ENCODE measurements around the gene TMEM179. TPM values are rescaled to one million over a fixed set of nuclear protein-coding genes. Genes with fewer than 3 reads are reported as not detected.
"Not testable (repeated sequence)": the region's sequence is repeated elsewhere in the genome, so short reads cannot be mapped to it uniquely, and the experiment has no call there.

TMEM179 gene
- total RNA-seq (under 1 TPM in 1 of 2 donors, not detected in 1; 0.73 TPM), polyA plus RNA-seq (ENCODE audit: insufficient read length in 6 of 6) (1 to 10 TPM; 1.1 to 2.0 (median 1.8) TPM)
- long read RNA-seq, donor 1, result 0 reads
- long read RNA-seq, donor 2, result 0 reads
- long read RNA-seq, donor 3, partial matches to known transcripts, result 0 of 1 reads
- long read RNA-seq, donor 3, other reads (novel, unspliced or antisense), result 0 of 1 reads
- long read RNA-seq, donor 4, result 0 reads
- long read RNA-seq, donor 5, result 0 reads
- long read RNA-seq, donor 6, partial matches to known transcripts, result 0 of 1 reads
- long read RNA-seq, donor 6, other reads (novel, unspliced or antisense), result 0 of 1 reads
- long read RNA-seq, donor 7, result 0 reads
- long read RNA-seq, donor 8, partial matches to known transcripts, result 0 of 2 reads
- long read RNA-seq, donor 8, other reads (novel, unspliced or antisense), result 0 of 2 reads
- long read RNA-seq, donor 9, result 0 reads
- long read RNA-seq, donor 10, result 0 reads
- long read RNA-seq, donor 11, result 0 reads
- long read RNA-seq, donor 12, partial matches to known transcripts, result 0 of 1 reads
- long read RNA-seq, donor 12, other reads (novel, unspliced or antisense), result 0 of 1 reads

GRCh38 chr14:104604458-104605449, at the start of gene TMEM179:
Gene TMEM179, minus strand, starts transcription at chr14:104604772. Its CDS starts 31 bp downstream, at chr14:104604741.
- DNase-seq (peak; percentile 19 to 75 (median 64)), ATAC-seq (peak; percentile 84)
- TF ChIP-seq CTCF (IDR thresholded peaks at IDR 0.05), result no peak
- Histone ChIP-seq H3K4me1 (peaks cover 3 to 5% of the 10 kb centered on the region in 2 donors), H3K4me3 (no peak within 1 kb of the TSS), H3K27ac (no peak within 1 kb of the TSS), H3K36me3 (no peaks in the 10 kb centered on the region), H3K9me3 (no peaks in the 10 kb centered on the region), H3K27me3 (peaks cover 32 to 77% of the 10 kb centered on the region in 2 donors)
- intact Hi-C loops (cut with DNase I), result no loop called here

- peaks cover 0 to 10% of the 10 kb centered on the region in 2 donors for H3K9me3 ChIP-seq
- ATAC-seq (no peak), DNase-seq (no peak)
- intact Hi-C loops (cut with DNase I), result loop anchor here in 1 of 2 donors (10.0 kb wide), 1 partner anchor 51 kb away; no protein-coding TSS in a partner anchor
- TF ChIP-seq CTCF (IDR thresholded peaks at IDR 0.05), result no peak
- H3K36me3 ChIP-seq, result no peaks in the 10 kb centered on the region
- H3K4me1 ChIP-seq, result peaks cover 0 to 10% of the 10 kb centered on the region in 2 donors
- H3K27ac ChIP-seq, result no peak overlapping the region
- H3K4me3 ChIP-seq, result no peak overlapping the region
- peaks cover 0 to 8% of the 10 kb centered on the region in 2 donors for H3K27me3 ChIP-seq
Measured at GRCh38 chr14:104654119-104654518, 49.5 kb upstream of the TMEM179 start.

GRCh38 chr14:104653130-104653920, 48.8 kb upstream of the TMEM179 start:
- ATAC-seq, H3K4me3 ChIP-seq, DNase-seq, H3K9me3 ChIP-seq, H3K27ac ChIP-seq, H3K36me3 ChIP-seq, H3K27me3 ChIP-seq: not testable (repeated sequence)
- intact Hi-C loops (cut with DNase I), result loop anchor here in 1 of 2 donors (10.0 kb wide), 1 partner anchor 51 kb away; no protein-coding TSS in a partner anchor
- peaks cover 0 to 10% of the 10 kb centered on the region in 2 donors for H3K4me1 ChIP-seq

- no peak for DNase-seq
- no peaks in the 10 kb centered on the region for H3K36me3 ChIP-seq
- H3K27ac ChIP-seq, result no peak overlapping the region
- no peak overlapping the region for H3K4me3 ChIP-seq
- intact Hi-C loops (cut with DNase I), result loop anchor here in 1 of 2 donors (10.0 kb wide), 1 partner anchor 52 kb away; no protein-coding TSS in a partner anchor
- peaks cover 0 to 7% of the 10 kb centered on the region in 2 donors for H3K27me3 ChIP-seq
- TF ChIP-seq CTCF (IDR thresholded peaks at IDR 0.05), result no peak
- peaks cover 0 to 10% of the 10 kb centered on the region in 2 donors for H3K4me1 ChIP-seq
- H3K9me3 ChIP-seq, result peaks cover 0 to 10% of the 10 kb centered on the region in 2 donors
- ATAC-seq, result no peak
Measured at GRCh38 chr14:104652386-104652785, 47.8 kb upstream of the TMEM179 start.
